LNCaP clone FGC (cell line): ENCODE data around the gene RANBP6.
A peak's percentile ranks its signal among the peaks of the same experiment; 100 is the strongest.

Experiments used
- DNase-seq: peaks from one replicate; pipeline ENCODE4 v3.0.0-alpha.2; 2011; ENCODE audit warnings: low read depth
- H3K4me3 ChIP-seq: 2 replicates; pipeline ENCODE4 v1.5.1; 2011; ENCODE audit warnings: mild to moderate bottlenecking, low read depth, low read length, control low read depth
- CTCF ChIP-seq: IDR thresholded peaks from 2 replicates; pipeline ENCODE4 v1.5.1; 2012; ENCODE audit warnings: mild to moderate bottlenecking; ENCODE audit not compliant: control insufficient read depth, insufficient read depth; ENCODE audit errors: extremely low read depth

RANBP6 gene

GRCh38 chr9:5982317-5982716 is 33.1 kb downstream of the RANBP6 start:
- DNase-seq: no peak
- H3K4me3 ChIP-seq: no peak overlapping the region
- no peak for TF ChIP-seq CTCF

GRCh38 chr9:5978523-5978922 is 36.9 kb downstream of the RANBP6 start:
- no peak overlapping the region for H3K4me3 ChIP-seq
- DNase-seq: peak; percentile 11
- no peak for TF ChIP-seq CTCF

DNA sequence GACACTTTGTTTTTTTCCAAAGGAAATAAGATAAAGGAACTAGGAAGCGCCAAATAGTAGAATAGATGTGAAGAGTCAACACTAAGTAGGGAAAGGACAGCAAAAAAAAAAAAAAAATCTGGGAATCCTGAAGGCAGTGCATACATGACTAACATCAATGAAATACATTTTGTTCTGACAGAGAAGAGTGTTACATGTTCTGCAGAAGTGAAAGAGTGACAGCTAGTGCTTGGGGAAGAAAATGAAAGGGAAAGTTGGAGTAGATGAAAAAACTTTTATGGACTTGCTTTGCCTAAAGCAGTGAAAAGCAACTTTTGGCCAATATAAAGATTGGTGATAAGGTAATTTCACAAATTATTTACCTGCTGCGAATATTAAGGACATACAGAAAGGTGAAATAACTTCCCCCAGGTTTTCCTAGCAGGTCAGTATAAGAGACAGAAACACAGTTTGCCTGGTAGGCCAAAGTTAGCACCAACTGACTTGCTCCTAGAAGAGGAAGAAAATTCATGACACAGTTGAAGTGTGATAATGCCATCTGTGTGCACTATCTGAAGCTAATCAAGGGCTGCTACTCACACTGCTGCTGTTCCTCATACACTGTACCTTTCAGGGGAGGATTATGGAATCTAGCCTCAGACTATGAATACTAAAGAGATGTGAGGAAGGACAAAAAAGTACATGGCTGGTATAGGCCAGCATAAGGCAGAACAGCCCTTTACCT is 38.6 kb downstream of the RANBP6 start:
- no peak for DNase-seq
- TF ChIP-seq CTCF: peak; percentile 27; the same call in 1 of the 2 replicates
- no peak overlapping the region for H3K4me3 ChIP-seq

DNA sequence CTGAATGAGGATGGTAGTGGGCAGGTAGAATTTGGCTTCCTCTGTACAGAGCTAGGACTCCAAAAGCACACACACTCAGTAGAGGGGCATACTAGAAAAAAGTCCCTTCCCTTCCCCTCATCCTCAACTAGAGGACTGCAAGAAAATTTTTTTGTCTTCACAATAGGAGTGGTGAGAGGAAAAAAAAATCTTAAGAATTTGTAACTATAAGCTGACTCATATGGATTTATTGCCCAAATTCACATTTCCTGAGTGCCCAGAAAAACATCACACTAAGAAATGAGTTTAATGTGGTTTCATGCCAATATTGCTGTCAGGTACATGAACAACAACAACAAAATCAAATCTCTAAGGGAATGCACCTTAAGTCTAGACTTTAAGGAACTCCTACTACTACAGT is 43.7 kb downstream of the RANBP6 start:
- no peak for DNase-seq
- no peak for TF ChIP-seq CTCF
- H3K4me3 ChIP-seq: no peak overlapping the region
